LNCaP clone FGC (cell line): ENCODE data around the gene KCTD10.

Experiments
- DNase-seq: peaks from one replicate; pipeline ENCODE4 v3.0.0-alpha.2; 2011; ENCODE audit warnings: low read depth
- H3K4me3 ChIP-seq: 2 replicates; pipeline ENCODE4 v1.5.1; 2011; ENCODE audit warnings: mild to moderate bottlenecking, low read depth, low read length, control low read depth
- TF ChIP-seq, protein P1 (sequence below): IDR thresholded peaks from 2 replicates; pipeline ENCODE4 v1.5.1; 2012; ENCODE audit warnings: mild to moderate bottlenecking; ENCODE audit not compliant: control insufficient read depth, insufficient read depth; ENCODE audit errors: extremely low read depth

Gene KCTD10

DNA sequence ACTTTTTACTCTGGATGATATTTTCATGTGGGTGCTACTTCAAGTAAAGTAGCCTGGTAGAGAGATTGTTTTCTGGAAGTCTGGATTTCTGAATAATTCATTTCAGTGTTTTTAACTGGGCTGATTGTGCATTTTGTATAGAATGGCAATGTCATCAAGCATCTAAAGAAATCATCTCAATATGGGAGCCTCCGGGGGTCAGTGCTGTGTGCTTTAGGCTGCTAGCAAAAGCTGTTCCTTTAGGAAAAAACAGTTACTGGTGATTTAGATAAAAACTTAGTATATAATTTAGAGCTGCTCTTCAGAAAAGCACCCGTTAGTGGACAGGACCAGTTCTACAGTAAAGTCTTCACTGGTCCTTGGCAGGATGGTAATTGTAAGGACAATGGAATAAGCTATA is 5.4 kb upstream of the KCTD10 start:
- no peak for DNase-seq
- no peak overlapping the region for H3K4me3 ChIP-seq
- TF ChIP-seq, protein P1, sequence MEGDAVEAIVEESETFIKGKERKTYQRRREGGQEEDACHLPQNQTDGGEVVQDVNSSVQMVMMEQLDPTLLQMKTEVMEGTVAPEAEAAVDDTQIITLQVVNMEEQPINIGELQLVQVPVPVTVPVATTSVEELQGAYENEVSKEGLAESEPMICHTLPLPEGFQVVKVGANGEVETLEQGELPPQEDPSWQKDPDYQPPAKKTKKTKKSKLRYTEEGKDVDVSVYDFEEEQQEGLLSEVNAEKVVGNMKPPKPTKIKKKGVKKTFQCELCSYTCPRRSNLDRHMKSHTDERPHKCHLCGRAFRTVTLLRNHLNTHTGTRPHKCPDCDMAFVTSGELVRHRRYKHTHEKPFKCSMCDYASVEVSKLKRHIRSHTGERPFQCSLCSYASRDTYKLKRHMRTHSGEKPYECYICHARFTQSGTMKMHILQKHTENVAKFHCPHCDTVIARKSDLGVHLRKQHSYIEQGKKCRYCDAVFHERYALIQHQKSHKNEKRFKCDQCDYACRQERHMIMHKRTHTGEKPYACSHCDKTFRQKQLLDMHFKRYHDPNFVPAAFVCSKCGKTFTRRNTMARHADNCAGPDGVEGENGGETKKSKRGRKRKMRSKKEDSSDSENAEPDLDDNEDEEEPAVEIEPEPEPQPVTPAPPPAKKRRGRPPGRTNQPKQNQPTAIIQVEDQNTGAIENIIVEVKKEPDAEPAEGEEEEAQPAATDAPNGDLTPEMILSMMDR: no peak

DNA sequence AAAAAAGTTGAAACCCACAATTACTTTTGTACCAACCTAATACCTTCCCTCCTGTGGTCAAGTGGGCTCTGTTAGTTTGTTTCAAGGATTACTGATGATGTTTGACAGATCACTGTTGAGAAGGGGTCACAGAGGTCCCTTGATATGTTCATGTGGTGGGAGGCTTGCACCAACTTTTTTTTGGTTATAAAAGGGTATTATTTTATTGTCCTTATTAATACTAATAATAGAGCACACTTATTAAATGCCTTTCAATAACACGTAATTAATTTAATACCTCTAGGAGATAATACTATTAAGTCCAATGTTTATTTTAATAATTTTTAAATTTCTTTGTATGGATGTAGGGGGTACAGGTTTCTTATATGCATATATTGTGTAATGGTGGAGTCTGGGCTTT is 4.8 kb upstream of the KCTD10 start:
- no peak overlapping the region for H3K4me3 ChIP-seq
- DNase-seq: no peak
- TF ChIP-seq, protein P1: no peak

DNA sequence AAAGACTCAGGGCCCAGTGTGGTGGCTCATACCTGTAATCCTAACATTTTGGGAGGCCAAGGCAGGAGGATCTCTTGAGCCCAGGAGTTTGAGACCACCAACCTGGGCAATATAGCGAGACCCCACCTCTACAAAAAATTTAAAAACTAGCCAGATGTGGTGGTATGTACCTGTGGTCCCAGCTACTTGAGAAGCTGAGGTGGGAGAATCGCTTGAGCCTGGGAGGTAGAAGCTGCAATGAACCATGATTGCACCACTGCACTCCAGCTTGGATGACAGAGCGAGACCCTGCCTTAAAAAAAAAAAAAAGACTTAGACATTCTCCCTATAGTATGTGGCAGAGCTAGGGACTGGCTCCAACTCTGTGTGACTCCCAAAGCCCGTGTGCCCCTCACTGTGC is 3.3 kb upstream of the KCTD10 start:
- TF ChIP-seq, protein P1: no peak
- H3K4me3 ChIP-seq: no peak overlapping the region
- DNase-seq: no peak

DNA sequence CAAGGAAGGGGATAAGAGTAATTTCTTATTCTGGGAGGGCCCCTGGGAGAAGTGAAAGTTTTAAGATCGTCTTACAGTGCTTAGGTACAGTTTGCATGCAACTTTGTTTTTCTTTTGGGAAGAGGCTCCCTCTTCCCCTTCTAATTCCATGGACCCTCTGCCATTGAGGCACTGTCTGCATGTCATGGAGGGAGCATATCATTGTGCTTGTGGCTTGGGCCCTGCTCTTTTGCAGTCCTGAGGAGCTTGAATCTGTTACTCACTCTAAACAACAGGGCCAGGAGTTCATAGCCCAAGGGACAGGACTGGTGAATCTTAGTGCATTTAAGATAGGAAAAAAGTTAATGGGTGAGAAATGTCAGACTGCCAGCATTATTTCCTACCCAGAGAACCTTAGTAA is 2.7 kb upstream of the KCTD10 start:
- no peak for DNase-seq
- no peak overlapping the region for H3K4me3 ChIP-seq
- TF ChIP-seq, protein P1: no peak

DNA sequence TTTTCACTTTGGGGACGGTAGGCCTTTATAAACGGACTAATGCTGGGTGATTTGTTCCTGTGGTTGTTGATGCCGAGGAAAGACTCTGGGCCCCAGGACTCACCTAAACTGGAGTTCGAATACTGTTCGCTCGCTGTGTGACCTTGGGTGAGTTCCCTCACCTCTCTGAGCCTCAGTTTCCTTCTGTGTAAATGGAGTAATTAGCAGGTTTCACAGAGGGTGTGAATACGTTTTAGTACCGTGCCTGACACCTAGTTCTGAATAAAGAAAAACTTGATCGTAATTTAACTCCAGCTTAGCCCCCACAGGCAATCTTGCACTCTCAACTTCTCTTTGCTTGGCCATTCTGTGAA is 839 bp upstream of the KCTD10 start:
- TF ChIP-seq, protein P1: no peak
- no peak for DNase-seq
- peak overlapping the region; percentile 99 for H3K4me3 ChIP-seq

DNA sequence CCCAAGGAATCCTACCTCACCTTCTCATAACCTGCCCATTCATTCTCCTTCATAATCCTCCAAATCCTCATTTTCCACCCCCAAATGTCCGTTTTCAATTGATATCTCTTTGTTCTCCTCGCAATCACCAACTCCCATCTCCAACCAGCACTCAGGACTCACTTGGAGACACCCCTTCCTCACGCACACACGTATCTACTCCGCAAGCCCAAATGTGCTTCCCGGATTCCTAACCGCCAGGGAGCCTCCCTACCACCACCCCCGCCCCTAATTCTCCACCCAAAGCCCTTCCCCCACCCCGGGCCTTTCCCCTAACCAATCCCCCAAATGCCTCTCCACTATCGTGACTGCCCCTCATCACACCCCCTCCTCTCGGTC is 304 bp downstream of the KCTD10 start:
- no peak for DNase-seq
- peak overlapping the region; percentile 99 for H3K4me3 ChIP-seq
- TF ChIP-seq, protein P1: no peak

DNA sequence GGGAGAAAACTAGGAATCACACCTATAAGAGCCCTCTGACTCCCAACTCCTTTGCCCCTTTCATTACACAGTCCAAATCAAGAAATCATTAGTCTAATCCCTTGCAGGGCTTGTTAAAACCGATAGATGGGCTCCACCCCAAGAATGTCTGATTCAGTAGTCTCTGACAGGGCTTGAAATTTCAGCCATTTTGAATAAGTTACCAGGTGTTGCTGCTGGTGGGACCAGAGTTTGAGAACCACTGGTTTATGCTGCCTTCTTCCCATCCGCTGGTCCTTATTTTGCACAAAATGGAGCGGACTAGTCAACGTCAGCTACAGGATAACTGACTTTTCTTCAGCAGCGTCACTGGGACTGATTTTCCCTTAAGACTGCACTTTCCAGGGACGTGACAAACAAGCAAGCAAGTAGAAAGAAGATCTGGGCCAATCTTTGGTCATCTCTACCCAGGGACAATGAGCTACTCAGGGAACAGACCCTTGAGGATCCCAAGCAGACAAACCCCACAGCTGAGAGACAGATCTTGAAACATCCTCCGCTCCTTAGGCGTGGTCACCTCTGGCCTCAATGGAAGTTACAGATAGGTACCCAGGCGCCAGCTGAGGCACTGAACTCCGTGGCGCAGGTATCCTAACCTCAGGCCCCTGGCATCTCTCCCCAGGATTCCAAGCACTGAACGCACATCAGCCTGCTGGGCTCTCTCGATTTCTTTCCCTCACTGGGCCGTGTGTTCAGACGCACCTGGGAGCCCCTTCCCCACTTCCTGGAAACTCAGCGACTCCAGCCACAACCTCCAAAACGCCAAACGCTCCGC is 900 bp downstream of the KCTD10 start:
- TF ChIP-seq, protein P1: no peak
- no peak for DNase-seq
- peak overlapping the region; percentile 99 for H3K4me3 ChIP-seq
